HepG2 (cell line): ENCODE results near the gene PMM2. TPM values are rescaled to one million over a fixed set of nuclear protein-coding genes. Genes with fewer than 3 reads are reported as not detected.
A peak's percentile ranks its signal among the peaks of the same experiment; 100 is the strongest.

Source experiments
- AKAP8 ChIP-seq: sonication (generic); formaldehyde crosslinking; IDR thresholded peaks from 2 replicates; pipeline ENCODE4 v1.5.1; 2020; ENCODE audit warnings: mild to moderate bottlenecking, missing genetic modification reagents
- BCL3 ChIP-seq: sonication (generic); formaldehyde crosslinking; IDR thresholded peaks from 2 replicates; pipeline ENCODE4 v1.5.1; 2020; ENCODE audit warnings: mild to moderate bottlenecking, missing genetic modification reagents, moderate library complexity
- DBP ChIP-seq: sonication (generic); formaldehyde crosslinking; IDR thresholded peaks from 2 replicates; pipeline ENCODE4 v1.4.0; 2020; ENCODE audit warnings: missing genetic modification reagents; ENCODE audit errors: not compliant biosample characterization
- HNRNPL ChIP-seq: fragments of 200-400 bp; formaldehyde crosslinking; IDR thresholded peaks from 2 replicates; pipeline ENCODE4 v1.6.1; 2017; ENCODE audit warnings: mild to moderate bottlenecking, low read depth, low read length
- MED13 ChIP-seq: sonication (generic); formaldehyde crosslinking; IDR thresholded peaks from 2 replicates; pipeline ENCODE4 v1.5.0; 2020; ENCODE audit warnings: missing genetic modification reagents
- MEIS2 ChIP-seq: sonication (generic); formaldehyde crosslinking; IDR thresholded peaks from 2 replicates; pipeline ENCODE4 v1.9.0; 2021; ENCODE audit warnings: mild to moderate bottlenecking, missing genetic modification reagents
- PAF1 ChIP-seq: IDR thresholded peaks from 2 replicates; pipeline ENCODE4 v1.6.1; 2016; ENCODE audit warnings: missing genetic modification reagents, missing compliant biosample characterization
- POLR2AphosphoS2 ChIP-seq: IDR thresholded peaks from 2 replicates; pipeline ENCODE4 v1.6.1; 2011; ENCODE audit warnings: low read depth, low read length, improper control_type of control experiment
- ZBTB33 ChIP-seq: sonication (generic); formaldehyde crosslinking; IDR thresholded peaks from 2 replicates; pipeline ENCODE4 v1.4.0; 2020; ENCODE audit warnings: missing genetic modification reagents
- ZC3H4 ChIP-seq: sonication (generic); formaldehyde crosslinking; IDR thresholded peaks from 2 replicates; pipeline ENCODE4 v1.4.0; 2020; ENCODE audit warnings: missing genetic modification reagents, borderline replicate concordance
- ZNF10 ChIP-seq: sonication (generic); formaldehyde crosslinking; IDR thresholded peaks from 2 replicates; pipeline ENCODE4 v1.4.0; 2020; ENCODE audit warnings: mild to moderate bottlenecking, low read depth, missing genetic modification reagents, borderline replicate concordance
- ZNF768 ChIP-seq: sonication (generic); formaldehyde crosslinking; IDR thresholded peaks from 2 replicates; pipeline ENCODE4 v1.4.0; 2020; ENCODE audit warnings: missing genetic modification reagents
- ZNF770 ChIP-seq: sonication (generic); formaldehyde crosslinking; IDR thresholded peaks from 2 replicates; pipeline ENCODE4 v1.5.0; 2020; ENCODE audit warnings: mild to moderate bottlenecking, missing genetic modification reagents
- ZNF777 ChIP-seq: sonication (generic); formaldehyde crosslinking; IDR thresholded peaks from 2 replicates; pipeline ENCODE4 v1.4.0; 2020; ENCODE audit warnings: missing genetic modification reagents
- ZUFSP ChIP-seq: sonication (generic); formaldehyde crosslinking; IDR thresholded peaks from 2 replicates; pipeline ENCODE4 v1.9.0; 2021; ENCODE audit warnings: missing genetic modification reagents, mild to moderate bottlenecking, borderline replicate concordance
- polyA plus RNA-seq, 8 experiments: library from polyadenylated mRNA; depleted of rRNA in 3 of 8; stranded (reverse) in 7 of 8; unstranded in 1 of 8; fragments of >200 nt; fragmentation: Illumina TruSeq in 4 of 8; extraction: Trizol in 4 of 8; gene quantifications; 2 replicates each; pipeline versions ENCODE4 v1.2.1 to v1.2.3, GENCODE V29; 2011 to 2016; ENCODE audit warnings: low read depth in 4 of 8, missing spikeins in 1 of 8, mixed read lengths in 1 of 8; ENCODE audit not compliant: insufficient read depth in 1 of 8
- total RNA-seq, 5 experiments: library from RNA; depleted of rRNA; stranded (reverse); fragments of >200 nt; fragmentation: Illumina TruSeq; extraction: Trizol; gene quantifications; 2 replicates each; pipeline ENCODE4 v1.2.3, GENCODE V29; 2016; ENCODE audit warnings: low read depth in 1 of 5

The PMM2 gene
- total and polyA plus RNA-seq, 2 of the 13 experiments (the other 11 are each of a cell fraction or from before 2014, with no cell fraction given) = 52.2 to 93.7 TPM

- 0 out of 2 replicates have a peak, but pooled peaks have one; percentile 0 for TF ChIP-seq MEIS2 (CRISPR knock-in tag)
- no peak for TF ChIP-seq ZNF770 (CRISPR knock-in tag)
- peak; percentile 24; the same call in 1 of the 2 replicates for TF ChIP-seq ZNF777
- TF ChIP-seq POLR2AphosphoS2 = peak; percentile 83; the same call in 1 of the 2 replicates
- no peak for TF ChIP-seq ZNF10 (CRISPR knock-in tag)
- TF ChIP-seq ZNF768 = peak; percentile 11; the same call in 1 of the 2 replicates
- peak; percentile 68; the same call in 1 of the 2 replicates for TF ChIP-seq PAF1
- no peak for TF ChIP-seq ZUFSP (CRISPR knock-in tag)
- TF ChIP-seq MED13 (CRISPR knock-in tag) = 0 out of 2 replicates have a peak, but pooled peaks have one; percentile 24
- 0 out of 2 replicates have a peak, but pooled peaks have one; percentile 38 for TF ChIP-seq ZBTB33 (CRISPR knock-in tag)
- no peak for TF ChIP-seq BCL3 (CRISPR knock-in tag)
- TF ChIP-seq AKAP8 (CRISPR knock-in tag) = 0 out of 2 replicates have a peak, but pooled peaks have one; percentile 28
- 0 out of 2 replicates have a peak, but pooled peaks have one; percentile 33 for TF ChIP-seq ZC3H4 (CRISPR knock-in tag)
- TF ChIP-seq HNRNPL = 0 out of 2 replicates have a peak, but pooled peaks have one; percentile 65
- TF ChIP-seq DBP (CRISPR knock-in tag) = peak; percentile 50
These were observed 91.6 kb downstream of the PMM2 start (continued) for GRCh38 chr16:8888951-8889892.
